Activated naive CD4-positive, alpha-beta T cell treated with anti-CD3 and anti-CD28 coated beads, Interleukin-2, amount 10 ng/mL, durations not matched to agents 7 days and 5 days (primary cell): Measurements from ENCODE around the gene VWA1.
"Not testable (repeated sequence)": the region's sequence is repeated elsewhere in the genome, so short reads cannot be mapped to it uniquely, and the experiment has no call there.

ENCODE experiments used
- CTCF ChIA-PET: fragments of 350-600 bp; sonication (Branson Sonifier 250); formaldehyde crosslinking; loops from one replicate; lab custom pipeline; 2021; ENCODE audit warnings: antibody characterized with exemption; lab: Charles Lee
- DNase-seq: peaks from one replicate; pipeline ENCODE4 v3.0.0-alpha.2; 2020
- H3K27ac Mint-ChIP-seq: one replicate; pipeline ENCODE4 v1.8.0; 2021; ENCODE audit warnings: mild to moderate bottlenecking, moderate library complexity, mixed read lengths
- H3K27me3 Mint-ChIP-seq: one replicate; pipeline ENCODE4 v1.8.0; 2021; ENCODE audit warnings: mild to moderate bottlenecking, mixed read lengths
- H3K36me3 Mint-ChIP-seq: one replicate; pipeline ENCODE4 v1.8.0; 2021; ENCODE audit warnings: mixed read lengths
- H3K4me1 Mint-ChIP-seq: one replicate; pipeline ENCODE4 v1.8.0; 2021; ENCODE audit warnings: mixed read lengths
- H3K4me3 Mint-ChIP-seq: one replicate; pipeline ENCODE4 v1.8.0; 2021; ENCODE audit warnings: mild to moderate bottlenecking, moderate library complexity, mixed read lengths
- H3K9me3 Mint-ChIP-seq: one replicate; pipeline ENCODE4 v1.8.0; 2021; ENCODE audit warnings: mixed read lengths

The VWA1 gene

DNA sequence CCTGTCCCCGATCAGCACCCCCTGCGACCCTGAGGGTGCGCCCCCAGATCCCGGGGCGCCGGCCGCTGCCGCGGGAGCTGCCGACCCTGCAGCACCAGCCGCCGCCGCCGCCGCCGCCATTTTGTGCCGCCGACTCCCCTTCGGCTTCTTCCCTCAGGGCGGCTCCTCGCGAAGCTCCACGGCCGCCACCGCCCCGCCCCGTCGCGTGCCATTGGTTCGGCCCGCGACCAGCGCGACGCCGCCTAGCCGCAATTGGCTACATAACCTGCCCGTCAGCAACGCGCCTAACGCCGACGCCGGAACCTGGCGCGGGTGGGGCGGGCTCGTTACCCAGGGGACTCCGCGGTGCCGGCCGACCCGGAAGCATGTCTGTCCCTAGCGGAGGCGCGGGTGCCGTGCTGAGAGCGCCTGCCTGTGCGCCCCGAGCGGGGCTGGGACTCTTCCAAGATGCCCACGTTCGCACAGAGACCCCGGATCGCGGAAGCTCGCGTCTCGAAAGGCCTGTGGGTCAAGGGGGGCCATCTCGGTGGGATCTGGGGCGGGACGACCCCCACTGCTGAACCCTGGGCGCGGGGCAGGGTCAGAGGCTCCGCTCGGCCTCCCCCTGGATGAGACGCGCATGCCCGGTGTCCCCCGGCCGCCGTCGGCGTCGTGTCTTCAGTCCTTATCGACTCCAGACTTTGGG lies 36.2 kb upstream of the VWA1 start, which contains the start of gene CCNL2:
Gene CCNL2, minus strand, starts transcription at position 149 of the 685 bp plus-strand sequence. Its CDS starts 29 bp downstream, at position 120.
- no peaks in the 10 kb centered on the region for H3K9me3 Mint-ChIP-seq
- peak; percentile 99 for DNase-seq
- H3K27me3 Mint-ChIP-seq: no peaks in the 10 kb centered on the region
- peaks cover 54% of the 10 kb centered on the region for H3K4me1 Mint-ChIP-seq
- peak within 1 kb of the TSS; percentile 88 for H3K27ac Mint-ChIP-seq
- peaks cover 47% of the 10 kb centered on the region for H3K36me3 Mint-ChIP-seq
- H3K4me3 Mint-ChIP-seq: peak within 1 kb of the TSS; percentile 89
- CTCF ChIA-PET: interaction anchor here (1.0 to 3.8 kb wide), 4 partner anchors 9 to 105 kb away, joined by 3 to 14 read pairs (median 8); no protein-coding TSS in a partner anchor

GRCh38 chr1:1399872-1400575 lies 35.5 kb upstream of the VWA1 start:
- Mint-ChIP-seq H3K27ac (peak overlapping the region; percentile 88), H3K4me3 (peak overlapping the region; percentile 89), H3K9me3 (no peaks in the 10 kb centered on the region), H3K36me3 (peaks cover 46% of the 10 kb centered on the region), H3K4me1 (peaks cover 54% of the 10 kb centered on the region), H3K27me3 (no peaks in the 10 kb centered on the region)
- CTCF ChIA-PET: interaction anchor here (0.8 to 3.8 kb wide), 5 partner anchors 10 to 105 kb away, joined by 3 to 14 read pairs (median 3); partner anchors contain the start of gene ANKRD65
- DNase-seq: peak; percentile 34

GRCh38 chr1:1400576-1401456 lies 34.7 kb upstream of the VWA1 start:
- Mint-ChIP-seq H3K27ac (peak overlapping the region; percentile 88), H3K9me3 (no peaks in the 10 kb centered on the region), H3K36me3 (peaks cover 45% of the 10 kb centered on the region), H3K4me3 (peak overlapping the region; percentile 89), H3K27me3 (no peaks in the 10 kb centered on the region), H3K4me1 (peaks cover 55% of the 10 kb centered on the region)
- CTCF ChIA-PET: interaction anchor here (0.8 to 3.8 kb wide), 4 partner anchors 11 to 104 kb away, joined by 3 to 14 read pairs (median 8); partner anchors contain the start of gene ANKRD65
- DNase-seq: no peak

DNA sequence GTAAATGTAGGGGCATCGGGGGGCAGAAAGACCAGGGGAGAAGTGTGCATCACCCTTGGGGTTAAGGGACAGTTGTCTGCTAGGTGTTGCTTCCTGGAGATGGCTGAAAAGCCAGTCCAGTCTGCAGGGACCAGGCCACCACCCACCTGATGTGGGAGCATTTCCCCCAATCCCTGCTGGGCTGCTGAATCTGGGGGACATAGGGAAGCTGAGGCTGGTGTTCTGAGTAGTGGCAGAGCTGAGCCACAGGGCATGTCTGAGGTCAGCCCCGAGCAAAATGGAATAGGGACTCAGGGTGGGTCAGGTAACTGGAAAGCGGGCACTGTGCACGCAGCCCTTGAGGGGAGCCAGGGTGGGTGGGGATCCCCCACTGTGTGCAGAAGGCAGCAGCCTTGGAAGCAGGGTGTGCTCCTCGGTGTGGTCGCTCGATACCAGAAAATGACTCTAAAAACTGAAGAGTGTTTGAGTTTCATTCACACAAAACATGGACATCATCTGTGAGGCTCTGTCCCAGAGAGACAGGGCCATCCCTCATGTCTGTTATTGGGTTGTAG lies 34.0 kb upstream of the VWA1 start:
- H3K27ac Mint-ChIP-seq: peak overlapping the region; percentile 75
- H3K36me3 Mint-ChIP-seq: peaks cover 50% of the 10 kb centered on the region
- H3K27me3 Mint-ChIP-seq: no peaks in the 10 kb centered on the region
- DNase-seq: no peak
- H3K9me3 Mint-ChIP-seq: no peaks in the 10 kb centered on the region
- peak overlapping the region; percentile 57 for H3K4me3 Mint-ChIP-seq
- CTCF ChIA-PET: interaction anchor here (1.0 to 3.8 kb wide), 2 partner anchors 12 to 13 kb away, joined by 5 to 14 read pairs; no protein-coding TSS in a partner anchor
- peaks cover 62% of the 10 kb centered on the region for H3K4me1 Mint-ChIP-seq

DNA sequence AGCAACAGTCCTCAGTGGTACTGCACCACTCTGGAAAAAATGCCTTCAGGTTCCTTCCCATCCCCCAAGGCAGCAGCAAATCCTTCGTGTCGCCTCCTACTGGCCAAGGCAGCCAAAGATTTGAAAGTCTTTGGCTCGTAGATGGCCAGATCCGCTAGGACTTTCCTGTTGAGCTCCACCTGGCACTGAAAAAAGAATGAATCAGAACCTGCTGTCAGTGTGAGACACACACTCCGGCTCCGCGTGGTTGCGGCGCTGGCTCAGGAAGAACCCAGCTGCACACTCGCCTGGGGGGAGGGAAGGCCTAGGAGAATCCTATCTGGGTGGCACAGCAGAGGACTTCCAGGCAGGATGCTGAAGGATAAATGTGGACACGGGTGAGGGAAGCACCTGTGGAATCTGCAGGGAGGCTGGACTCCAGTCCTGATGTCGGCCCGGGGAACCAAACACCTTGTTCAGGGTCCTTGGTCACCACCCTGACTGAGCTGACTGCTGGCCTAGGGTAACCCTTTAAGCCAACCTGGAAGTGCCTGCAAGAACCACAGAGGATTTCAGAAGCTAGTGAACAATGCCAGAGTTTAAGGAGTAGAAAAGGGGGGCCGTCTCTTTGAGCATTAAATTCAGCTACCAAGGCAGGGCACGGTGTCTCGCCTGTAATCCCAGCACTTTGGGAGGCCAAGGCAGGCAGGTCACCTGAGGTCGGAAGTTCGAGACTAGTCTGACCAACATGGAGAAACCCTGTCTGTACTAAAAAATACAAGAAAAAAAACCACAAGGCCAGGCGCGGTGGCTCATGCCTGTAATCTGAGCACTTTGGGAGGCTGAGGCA lies 33.2 kb upstream of the VWA1 start:
- Mint-ChIP-seq H3K27ac (peak overlapping the region; percentile 75), H3K27me3 (no peaks in the 10 kb centered on the region), H3K9me3 (no peaks in the 10 kb centered on the region), H3K4me3 (peak overlapping the region; percentile 57), H3K4me1 (peaks cover 65% of the 10 kb centered on the region), H3K36me3 (peaks cover 53% of the 10 kb centered on the region)
- DNase-seq: peak; percentile 58
- CTCF ChIA-PET: interaction anchor here (1.0 to 1.2 kb wide), 4 partner anchors 11 to 32 kb away, joined by 3 to 5 read pairs (median 4); no protein-coding TSS in a partner anchor

DNA sequence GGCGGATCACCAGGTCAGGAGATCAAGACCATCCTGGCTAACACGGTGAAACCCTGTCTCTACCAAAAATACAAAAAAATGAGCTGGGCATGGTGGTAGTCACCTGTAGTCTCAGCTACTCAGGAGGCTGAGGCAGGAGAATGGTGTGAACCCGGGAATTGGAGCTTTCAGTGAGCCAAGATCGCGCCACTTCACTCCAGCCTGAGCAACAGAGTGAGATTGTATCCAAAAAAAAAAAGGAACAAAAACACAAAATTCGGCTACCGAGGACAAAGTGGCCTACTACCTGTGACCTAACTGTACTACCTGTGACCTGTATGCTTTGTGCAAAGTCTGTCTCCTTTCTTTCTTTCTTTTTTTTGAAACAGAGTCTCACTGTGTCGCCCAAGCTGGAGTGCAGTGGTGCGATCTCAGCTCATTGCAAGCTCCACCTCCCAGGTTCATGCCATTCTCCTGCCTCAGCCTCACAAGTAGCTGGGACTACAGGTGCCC lies 32.5 kb upstream of the VWA1 start:
- not testable (repeated sequence) for DNase-seq, H3K27me3 Mint-ChIP-seq, H3K4me3 Mint-ChIP-seq, H3K9me3 Mint-ChIP-seq
- CTCF ChIA-PET: interaction anchor here (1.0 to 1.2 kb wide), 3 partner anchors 11 to 31 kb away, joined by 3 to 4 read pairs (median 3); no protein-coding TSS in a partner anchor
- H3K36me3 Mint-ChIP-seq: peaks cover 48% of the 10 kb centered on the region
- peak overlapping the region; percentile 55 for H3K27ac Mint-ChIP-seq
- H3K4me1 Mint-ChIP-seq: peaks cover 61% of the 10 kb centered on the region

GRCh38 chr1:1403653-1404052 lies 31.8 kb upstream of the VWA1 start:
- peaks cover 61% of the 10 kb centered on the region for H3K4me1 Mint-ChIP-seq
- peak overlapping the region; percentile 55 for H3K27ac Mint-ChIP-seq
- H3K4me3 Mint-ChIP-seq: peak overlapping the region; percentile 4

DNA sequence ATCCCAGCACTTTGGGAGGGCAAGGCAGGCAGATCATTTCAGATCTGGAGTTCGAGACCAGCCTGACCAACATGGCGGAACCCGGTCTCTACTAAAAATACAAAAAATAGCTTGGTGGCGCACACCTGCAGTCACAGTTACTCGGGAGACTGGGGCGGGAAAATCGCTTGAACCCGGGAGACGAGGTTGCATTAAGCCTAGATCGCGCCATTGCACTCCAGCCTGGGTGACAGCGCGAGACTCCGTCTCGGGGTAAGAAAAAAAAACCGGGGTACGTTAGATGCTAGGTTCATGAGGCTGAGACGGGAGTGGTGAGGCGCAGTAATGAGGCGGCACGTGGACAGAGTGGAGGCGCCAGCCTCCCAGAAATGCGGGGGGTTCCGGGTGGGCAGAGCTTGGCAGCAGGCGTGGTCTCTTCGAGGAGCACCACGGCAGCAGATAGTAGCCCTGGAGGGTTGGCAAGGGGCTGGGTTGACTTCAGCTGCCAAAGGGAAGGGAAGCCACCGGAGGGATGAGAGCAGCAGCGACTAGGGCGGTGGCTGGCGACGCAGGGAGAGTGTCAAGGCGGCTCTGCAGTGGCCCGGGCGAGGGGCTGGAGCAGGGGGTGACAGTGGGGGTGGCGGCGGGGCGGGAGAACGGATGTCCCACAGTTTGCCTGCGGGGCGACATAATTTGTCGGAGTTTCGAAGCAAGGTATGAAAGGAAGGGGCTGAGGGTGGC lies 29.2 kb upstream of the VWA1 start:
- Mint-ChIP-seq H3K9me3 (no peaks in the 10 kb centered on the region), H3K36me3 (peaks cover 41% of the 10 kb centered on the region), H3K27ac (peak overlapping the region; percentile 94), H3K4me3 (peak overlapping the region; percentile 85), H3K4me1 (peaks cover 52% of the 10 kb centered on the region), H3K27me3 (no peaks in the 10 kb centered on the region)
- DNase-seq: peak; percentile 36
- CTCF ChIA-PET: no interaction called here

More at GRCh38 chr1:1403653-1404052, 31.8 kb upstream of the VWA1 start:
- no peaks in the 10 kb centered on the region for H3K9me3 Mint-ChIP-seq
- no peak for DNase-seq
- H3K27me3 Mint-ChIP-seq: no peaks in the 10 kb centered on the region
- CTCF ChIA-PET: no interaction called here
- peaks cover 44% of the 10 kb centered on the region for H3K36me3 Mint-ChIP-seq

DNA sequence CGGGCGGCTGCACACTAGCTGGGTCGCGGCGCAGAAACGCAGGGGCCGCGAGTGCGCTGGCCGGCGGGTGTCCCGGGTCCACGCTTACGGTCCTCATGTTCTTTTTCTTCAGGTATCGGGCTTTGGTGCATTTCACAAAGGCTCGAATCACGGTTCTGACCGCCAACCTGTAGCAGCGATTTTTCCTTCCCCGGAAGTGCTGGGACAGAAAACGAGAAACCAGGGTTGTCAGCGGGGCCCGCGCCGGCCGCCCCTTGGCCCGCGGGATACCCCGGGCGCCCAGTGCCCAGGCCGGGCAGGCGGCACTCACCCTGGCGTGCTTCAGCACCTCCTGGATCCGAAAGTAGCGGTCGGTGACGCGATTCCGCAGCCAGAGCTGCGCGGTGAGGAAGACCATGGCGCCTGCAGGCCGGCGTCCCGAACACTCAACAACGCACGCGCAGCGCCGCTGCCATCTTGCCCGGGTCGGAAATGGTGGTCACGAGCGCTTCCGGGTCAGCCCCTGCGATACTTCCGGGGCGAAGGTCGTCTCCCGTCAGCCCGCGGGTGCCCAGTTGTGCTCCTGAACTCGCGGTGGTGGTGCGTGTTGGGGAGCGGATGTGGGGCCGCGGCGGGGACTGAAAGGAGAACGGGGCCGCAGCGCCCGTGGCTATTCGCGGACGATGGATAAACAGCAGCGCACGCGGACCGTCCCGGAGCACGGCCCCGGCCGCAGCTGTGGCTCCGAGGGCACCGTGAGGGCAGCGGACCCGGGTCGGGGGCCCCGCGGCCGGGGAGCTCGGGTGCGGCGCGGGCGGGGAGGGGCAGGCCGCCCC lies 28.5 kb upstream of the VWA1 start, which contains the start of gene MRPL20:
Gene MRPL20, minus strand, starts transcription at position 473 of the 815 bp plus-strand sequence. Its CDS starts 76 bp downstream, at position 397.
- CTCF ChIA-PET: interaction anchor here (1.0 kb wide), 1 partner anchor 9 kb away, joined by 3 read pairs; no protein-coding TSS in a partner anchor
- Mint-ChIP-seq H3K27ac (peak within 1 kb of the TSS; percentile 94), H3K4me3 (peak within 1 kb of the TSS; percentile 85), H3K4me1 (peaks cover 45% of the 10 kb centered on the region), H3K36me3 (peaks cover 34% of the 10 kb centered on the region), H3K9me3 (no peaks in the 10 kb centered on the region), H3K27me3 (no peaks in the 10 kb centered on the region)
- peak; percentile 98 for DNase-seq

DNA sequence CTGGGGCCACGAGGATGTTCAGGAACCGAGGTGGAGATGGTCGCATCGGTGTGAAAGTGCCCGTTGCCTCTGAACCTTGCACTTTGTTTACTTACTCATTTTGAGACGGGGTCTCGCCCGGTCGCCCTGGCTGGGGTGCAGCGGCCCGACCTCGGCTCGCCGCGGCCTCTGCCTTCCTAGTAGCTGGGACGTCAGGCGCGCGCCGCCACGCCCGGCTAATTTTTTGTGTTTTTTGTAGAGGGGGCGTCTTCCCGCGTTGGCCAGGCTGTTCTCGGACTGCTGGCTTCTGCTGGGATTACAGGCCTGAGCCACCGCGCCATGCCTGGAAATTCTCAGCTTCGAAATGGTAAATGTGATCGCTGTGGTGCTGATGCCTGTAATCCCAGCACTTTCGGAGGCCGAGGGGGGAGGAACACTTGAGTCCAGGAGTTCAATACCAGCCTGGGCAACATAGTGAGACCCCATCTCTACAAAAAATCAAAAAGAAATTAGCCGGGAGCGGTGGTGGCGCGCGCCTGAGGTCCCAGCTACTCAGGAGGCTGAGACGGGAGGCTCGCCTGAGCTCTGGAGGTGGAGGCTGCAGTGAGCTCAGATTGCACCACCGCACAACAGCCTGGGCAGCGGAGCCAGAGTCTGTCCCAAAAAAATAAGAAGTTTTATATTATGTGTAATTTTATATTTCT lies 27.7 kb upstream of the VWA1 start:
- Mint-ChIP-seq H3K9me3 (no peaks in the 10 kb centered on the region), H3K4me1 (peaks cover 40% of the 10 kb centered on the region), H3K36me3 (peaks cover 29% of the 10 kb centered on the region), H3K4me3 (peak overlapping the region; percentile 85), H3K27ac (peak overlapping the region; percentile 90), H3K27me3 (no peaks in the 10 kb centered on the region)
- CTCF ChIA-PET: interaction anchor here (0.8 to 1.0 kb wide), 2 partner anchors 8 to 26 kb away, joined by 3 to 4 read pairs; no protein-coding TSS in a partner anchor
- DNase-seq: peak; percentile 51

DNA sequence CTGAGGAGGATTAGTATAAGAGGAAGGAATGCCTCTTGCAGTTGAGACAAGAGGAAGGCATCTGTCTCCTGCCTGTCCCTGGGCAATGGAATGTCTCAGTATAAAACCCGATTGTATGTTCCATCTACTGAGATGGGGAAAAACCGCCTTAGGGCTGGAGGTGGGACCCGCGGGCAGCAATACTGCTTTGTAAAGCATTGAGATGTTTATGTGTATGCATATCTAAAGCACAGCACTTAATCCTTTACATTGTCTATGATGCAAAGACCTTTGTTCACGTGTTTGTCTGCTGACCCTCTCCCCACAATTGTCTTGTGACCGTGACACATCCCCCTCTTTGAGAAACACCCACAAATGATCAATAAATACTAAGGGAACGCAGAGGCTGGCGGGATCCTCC lies 25.3 kb upstream of the VWA1 start:
- H3K27me3 Mint-ChIP-seq, CTCF ChIA-PET, H3K9me3 Mint-ChIP-seq, H3K27ac Mint-ChIP-seq, DNase-seq: not testable (repeated sequence)
- Mint-ChIP-seq H3K4me1 (peaks cover 33% of the 10 kb centered on the region), H3K4me3 (peak overlapping the region; percentile 12), H3K36me3 (peaks cover 18% of the 10 kb centered on the region)
